Endothelial cell of umbilical vein (primary cell): ENCODE results near the gene MGAT5. TPM values are rescaled to one million over a fixed set of nuclear protein-coding genes. Genes with fewer than 3 reads are reported as not detected.

ENCODE experiments used
- BruUV-seq: library from RNA; stranded (reverse); fragments of 400-500 nt; replicated peaks from 2 replicates; lab custom pipeline; 2021; lab: Mats Ljungman, UMichigan
- CTCF ChIA-PET: fragments of 300-600, 350-600 bp; sonication (Branson Sonifier 250); formaldehyde crosslinking; loops from one replicate; lab custom pipeline; 2021; ENCODE audit warnings: antibody characterized with exemption, inconsistent platforms; lab: Charles Lee
- POLR2A ChIA-PET: fragments of 300-600, 350-600 bp; sonication (Branson Sonifier 250); formaldehyde crosslinking; loops from one replicate; lab custom pipeline; 2021; ENCODE audit warnings: antibody characterized with exemption, inconsistent platforms; lab: Charles Lee
- DNase-seq: peaks from one replicate; pipeline ENCODE4 v3.0.0-alpha.2; 2011; ENCODE audit warnings: low read depth, low spot score
- FAIRE-seq: peaks from 2 replicates; lab custom pipeline; 2011; peaks lifted over from hg19 to GRCh38; lab: Jason Lieb, UNC
- H2AFZ ChIP-seq: 2 replicates; pipeline ENCODE4 v1.6.0; 2012; ENCODE audit warnings: low read depth, low read length, control low read depth, inconsistent platforms
- H3K27ac ChIP-seq: 2 replicates; pipeline ENCODE4 v1.5.1; 2011; ENCODE audit warnings: low read depth, mild to moderate bottlenecking, control low read depth, low read length, moderate library complexity; ENCODE audit not compliant: insufficient read depth
- H3K27me3 ChIP-seq, 2 experiments: 2 replicates each; pipeline versions ENCODE4 v1.6.0 to v1.6.1; 2011; ENCODE audit warnings: low read length in 2 of 2, mixed read lengths in 1 of 2; ENCODE audit not compliant: control insufficient read depth in 2 of 2, insufficient read depth in 2 of 2
- H3K36me3 ChIP-seq, 2 experiments: 2 replicates in 1 of 2; 3 replicates in 1 of 2; pipeline ENCODE4 v1.5.1; 2011; ENCODE audit warnings: low read length in 2 of 2, mild to moderate bottlenecking in 1 of 2, moderate library complexity in 1 of 2; ENCODE audit not compliant: control insufficient read depth in 2 of 2, insufficient read depth in 2 of 2; ENCODE audit errors: extremely low read depth in 1 of 2
- H3K4me1 ChIP-seq: 3 replicates; pipeline ENCODE4 v1.5.1; 2011; ENCODE audit warnings: mild to moderate bottlenecking, low read length; ENCODE audit not compliant: control insufficient read depth, insufficient read depth; ENCODE audit errors: extremely low read depth
- H3K4me2 ChIP-seq: 2 replicates; pipeline ENCODE4 v1.6.1; 2011; ENCODE audit warnings: low read length, control low read depth, mixed read lengths; ENCODE audit not compliant: insufficient read depth
- H3K4me3 ChIP-seq, 3 experiments: fragments of 200-600 bp in 1 of 3; sonication (generic), shearing (Covaris generic) in 1 of 3; replicated peaks in 1 of 3; 2 replicates each; pipeline ENCODE4 v1.5.1; 2011 to 2016; ENCODE audit warnings: control low read depth in 3 of 3, low read length in 3 of 3, mild to moderate bottlenecking in 2 of 3, inconsistent platforms in 1 of 3, low read depth in 1 of 3, moderate library complexity in 1 of 3; ENCODE audit not compliant: insufficient read depth in 1 of 3
- H3K79me2 ChIP-seq: 2 replicates; pipeline ENCODE4 v1.6.0; 2012; ENCODE audit warnings: low read length, inconsistent platforms; ENCODE audit not compliant: control insufficient read depth, insufficient read depth
- H3K9ac ChIP-seq: replicated peaks from 2 replicates; pipeline ENCODE3; 2011; ENCODE audit warnings: low read length, control low read depth; ENCODE audit not compliant: insufficient read depth; ENCODE audit errors: extremely low read depth
- H3K9me1 ChIP-seq: replicated peaks from 3 replicates; pipeline ENCODE4 v1.6.0; 2011; ENCODE audit warnings: mild to moderate bottlenecking, low read length; ENCODE audit not compliant: control insufficient read depth, insufficient read depth; ENCODE audit errors: extremely low read depth
- H3K9me3 ChIP-seq: replicated peaks from 2 replicates; pipeline ENCODE4 v1.5.1; 2012; ENCODE audit warnings: low read length, inconsistent platforms; ENCODE audit not compliant: control insufficient read depth, insufficient read depth
- H4K20me1 ChIP-seq: replicated peaks from 2 replicates; pipeline ENCODE3; 2011; ENCODE audit warnings: mild to moderate bottlenecking, low read length; ENCODE audit not compliant: control insufficient read depth, insufficient read depth; ENCODE audit errors: extremely low read depth
- CTCF ChIP-seq, 2 donors: IDR thresholded peaks; 1 replicate in 1 of 2; 2 replicates in 1 of 2; pipeline ENCODE4 v1.5.1; 2011; ENCODE audit warnings: low read length in 2 of 2, mild to moderate bottlenecking in 2 of 2, moderate library complexity in 2 of 2, control low read depth in 1 of 2, inconsistent platforms in 1 of 2, low read depth in 1 of 2; ENCODE audit not compliant: insufficient read depth in 1 of 2; ENCODE audit errors: extremely low read depth in 1 of 2
- EZH2 ChIP-seq: IDR thresholded peaks from 2 replicates; pipeline ENCODE4 v1.6.1; 2012; ENCODE audit warnings: borderline replicate concordance, low read depth, mild to moderate bottlenecking, moderate library complexity, low read length, inconsistent platforms; ENCODE audit not compliant: severe bottlenecking
- FOS ChIP-seq: IDR thresholded peaks from 2 replicates; pipeline ENCODE4 v1.6.1; 2011; ENCODE audit warnings: mild to moderate bottlenecking, low read length, moderate library complexity, borderline replicate concordance; ENCODE audit not compliant: insufficient read depth
- GATA2 ChIP-seq: IDR thresholded peaks from 2 replicates; pipeline ENCODE4 v1.7.0; 2011; ENCODE audit warnings: low read depth, mild to moderate bottlenecking, moderate library complexity, mixed read lengths, low read length; ENCODE audit not compliant: insufficient read length, insufficient read depth
- JUN ChIP-seq: IDR thresholded peaks from 2 replicates; pipeline ENCODE4 v1.6.1; 2011; ENCODE audit warnings: borderline replicate concordance, low read depth; ENCODE audit not compliant: insufficient read length, insufficient read depth
- MAX ChIP-seq: IDR thresholded peaks from 2 replicates; pipeline ENCODE4 v1.6.1; 2011; ENCODE audit not compliant: insufficient read depth, insufficient read length
- MYC ChIP-seq: IDR thresholded peaks from one replicate; pipeline ENCODE4 v1.6.1; 2011; ENCODE audit warnings: mild to moderate bottlenecking, low read depth, low read length
- POLR2A ChIP-seq: IDR thresholded peaks from 2 replicates; pipeline ENCODE4 v1.6.1; 2012; ENCODE audit warnings: low read depth, mild to moderate bottlenecking, control low read depth, low read length
- POLR2AphosphoS5 ChIP-seq: IDR thresholded peaks from 2 replicates; pipeline ENCODE4 v1.6.1; 2012; ENCODE audit warnings: low read depth, mild to moderate bottlenecking, control low read depth, low read length, moderate library complexity; ENCODE audit not compliant: insufficient read depth
- dilution Hi-C: fragments of 300-500 bp; cut with MboI; formaldehyde crosslinking; loops from one replicate; pipeline ENCODE4 v1.15.0; 2019; ENCODE audit warnings: low sequenced_read_pairs; ENCODE audit not compliant: extremely low pct_ligation_motif_present
- intact Hi-C: fragments of 100-400 bp; cut with micrococcal nuclease; formaldehyde crosslinking; loops from one replicate; pipeline ENCODE4 v1.10.0; 2022
- polyA plus RNA-seq, 4 experiments: library from polyadenylated mRNA; depleted of rRNA in 3 of 4; stranded (reverse) in 3 of 4; unstranded in 1 of 4; fragments of >200 nt; gene quantifications; 2 replicates each; pipeline versions ENCODE4 v1.2.1 to v1.2.3, GENCODE V29; 2011 to 2012; ENCODE audit warnings: missing spikeins in 1 of 4
- total RNA-seq: library from RNA; stranded (reverse); gene quantifications from 2 replicates; pipeline ENCODE4 v1.2.3, GENCODE V29; 2021

MGAT5 gene
- total and polyA plus RNA-seq, 2 donors (not counting 3 experiments of a cell fraction or from before 2014, with no cell fraction given), result 17.7 to 84.1 TPM

GRCh38 chr2:134225173-134225572 lies 28.7 kb upstream of the MGAT5 start:
- POLR2A ChIA-PET, result no interaction called here
- Histone ChIP-seq H3K4me3 (no peak overlapping the region), H3K9me1 (no peaks in the 10 kb centered on the region), H3K79me2 (peaks cover 12% of the 10 kb centered on the region), H3K27ac (no peak overlapping the region), H3K36me3 (no peaks in the 10 kb centered on the region), H3K27me3 (no peaks in the 10 kb centered on the region), H3K9ac (no peak overlapping the region), H2AFZ (no peak overlapping the region), H4K20me1 (peaks cover 3% of the 10 kb centered on the region), H3K4me2 (no peak overlapping the region), H3K4me1 (no peaks in the 10 kb centered on the region), H3K9me3 (no peaks in the 10 kb centered on the region)
- CTCF ChIA-PET, result interaction anchor here (0.8 to 1.8 kb wide), 3 partner anchors 107 to 226 kb away, joined by 3 to 9 read pairs (median 4); no protein-coding TSS in a partner anchor
- intact Hi-C loops (loop anchor here (5.0 kb wide), 1 partner anchor 187 kb away; no protein-coding TSS in a partner anchor), dilution Hi-C loops (no loop called here)
- no peak for TF ChIP-seq MAX
- no peak for TF ChIP-seq JUN
- no peak for TF ChIP-seq GATA2
- no peak for TF ChIP-seq FOS
- no peak for TF ChIP-seq EZH2
- no peak for TF ChIP-seq CTCF (IDR thresholded peaks at IDR 0.05; ENCODE audit: extremely low read depth in 1 of 2, insufficient read depth in 1 of 2, low read depth in 1 of 2, low read length in 2 of 2)
- TF ChIP-seq MYC, result no peak
- TF ChIP-seq POLR2AphosphoS5, result no peak
- TF ChIP-seq POLR2A, result no peak
- FAIRE-seq (no peak), DNase-seq (no peak)
- no TSS peak for BruUV-seq
